H1 (cell line): ENCODE data around the gene RBM18. TPM values are rescaled to one million over a fixed set of nuclear protein-coding genes. Genes with fewer than 3 reads are reported as not detected.

Experiments
- CTCF ChIA-PET: fragments of 300-600 bp; sonication (Branson Sonifier 250); formaldehyde crosslinking; loops from one replicate; lab custom pipeline; 2021; ENCODE audit not compliant: partially characterized antibody; lab: Charles Lee
- POLR2A ChIA-PET: fragments of 300-600 bp; sonication (Branson Sonifier 250); formaldehyde crosslinking; loops from one replicate; lab custom pipeline; 2021; ENCODE audit warnings: inconsistent platforms; ENCODE audit not compliant: partially characterized antibody; lab: Charles Lee
- DNase-seq, 2 experiments: peaks; one replicate each; pipeline versions ENCODE4 v3.0.0 to v3.0.0-alpha.2; 2010 to 2022; ENCODE audit warnings: low spot score in 2 of 2, low read depth in 1 of 2, mixed read lengths in 1 of 2
- FAIRE-seq: peaks from 2 replicates; lab custom pipeline; 2011; peaks lifted over from hg19 to GRCh38; lab: Jason Lieb, UNC
- H2AFZ ChIP-seq: 2 replicates; pipeline ENCODE4 v1.8.1; 2012; ENCODE audit warnings: low read length, inconsistent platforms
- H2AK5ac ChIP-seq: 2 replicates; pipeline ENCODE4 v1.6.1; 2013; ENCODE audit warnings: low read depth, low read length
- H2BK120ac ChIP-seq: replicated peaks from 2 replicates; pipeline ENCODE3; 2013; ENCODE audit warnings: low read depth, low read length, inconsistent platforms
- H2BK12ac ChIP-seq: 2 replicates; pipeline ENCODE4 v1.6.1; 2013; ENCODE audit warnings: low read depth, low read length
- H2BK15ac ChIP-seq: 2 replicates; pipeline ENCODE4 v1.6.1; 2013; ENCODE audit warnings: low read length
- H2BK20ac ChIP-seq: 2 replicates; pipeline ENCODE4 v1.6.1; 2013; ENCODE audit warnings: low read length
- H2BK5ac ChIP-seq: 2 replicates; pipeline ENCODE4 v1.6.1; 2013; ENCODE audit warnings: low read depth, low read length
- H3K14ac ChIP-seq: 2 replicates; pipeline ENCODE4 v1.6.1; 2013; ENCODE audit warnings: inconsistent platforms; ENCODE audit not compliant: insufficient read length
- H3K18ac ChIP-seq: 2 replicates; pipeline ENCODE4 v1.6.1; 2013; ENCODE audit warnings: low read length; ENCODE audit errors: extremely low read depth
- H3K23ac ChIP-seq: 2 replicates; pipeline ENCODE4 v1.6.1; 2013; ENCODE audit warnings: inconsistent platforms; ENCODE audit not compliant: insufficient read length
- H3K23me2 ChIP-seq: 2 replicates; pipeline ENCODE4 v1.6.1; 2013; ENCODE audit warnings: low read depth, low read length
- H3K27ac ChIP-seq: 2 replicates; pipeline ENCODE4 v1.6.1; 2011; ENCODE audit warnings: low read depth, low read length, inconsistent platforms
- H3K27me3 ChIP-seq, 4 experiments: replicated peaks in 1 of 4; 1 replicate in 1 of 4; 2 replicates in 3 of 4; pipeline versions ENCODE4 v1.6.1 to v1.8.1; 2011 to 2013; ENCODE audit warnings: low read length in 3 of 4, mild to moderate bottlenecking in 3 of 4, inconsistent platforms in 2 of 4, mixed read lengths in 2 of 4, moderate library complexity in 1 of 4; ENCODE audit not compliant: control insufficient read depth in 3 of 4, insufficient read depth in 3 of 4; ENCODE audit errors: extremely low read depth in 1 of 4
- H3K36me3 ChIP-seq, 4 experiments: 2 replicates each; pipeline versions ENCODE4 v1.6.1 to v1.8.1; 2011 to 2013; ENCODE audit warnings: mild to moderate bottlenecking in 4 of 4, low read length in 3 of 4, moderate library complexity in 2 of 4, control low read depth in 1 of 4, inconsistent platforms in 1 of 4; ENCODE audit not compliant: insufficient read depth in 4 of 4, control insufficient read depth in 2 of 4
- H3K4ac ChIP-seq: replicated peaks from 2 replicates; pipeline ENCODE3; 2013; ENCODE audit warnings: low read length, low read depth, mixed read lengths, inconsistent platforms; ENCODE audit not compliant: insufficient read length
- H3K4me1 ChIP-seq, 4 experiments: replicated peaks in 1 of 4; 1 replicate in 1 of 4; 2 replicates in 3 of 4; pipeline versions ENCODE4 v1.6.1 to v1.8.1; 2011 to 2013; ENCODE audit warnings: low read length in 3 of 4, inconsistent platforms in 2 of 4, mixed read lengths in 1 of 4; ENCODE audit not compliant: insufficient read depth in 4 of 4, control insufficient read depth in 3 of 4
- H3K4me2 ChIP-seq, 2 experiments: 2 replicates each; pipeline versions ENCODE4 v1.6.1 to v1.8.1; 2011 to 2013; ENCODE audit warnings: low read depth in 2 of 2, low read length in 2 of 2, control low read depth in 1 of 2, inconsistent platforms in 1 of 2, mild to moderate bottlenecking in 1 of 2; ENCODE audit not compliant: insufficient read depth in 1 of 2
- H3K4me3 ChIP-seq, 4 experiments: fragments of 200-600, 300-600 bp in 1 of 4; sonication (generic), shearing (Covaris generic), sonication (Bioruptor Twin) in 1 of 4; 2 replicates each; pipeline versions ENCODE4 v1.5.1 to v1.8.1; 2011 to 2016; ENCODE audit warnings: low read length in 4 of 4, low read depth in 3 of 4, control low read depth in 2 of 4, inconsistent platforms in 2 of 4, mild to moderate bottlenecking in 2 of 4, mixed read lengths in 1 of 4, moderate library complexity in 1 of 4; ENCODE audit not compliant: insufficient read depth in 2 of 4; ENCODE audit errors: extremely low read depth in 1 of 4
- H3K56ac ChIP-seq: replicated peaks from 2 replicates; pipeline ENCODE3; 2013; ENCODE audit warnings: low read depth, mild to moderate bottlenecking, mixed read lengths, low read length, inconsistent platforms; ENCODE audit not compliant: insufficient read length
- H3K79me1 ChIP-seq: 2 replicates; pipeline ENCODE4 v1.6.1; 2013; ENCODE audit warnings: low read depth, low read length, control low read depth
- H3K79me2 ChIP-seq, 2 experiments: 2 replicates each; pipeline versions ENCODE4 v1.6.1 to v1.8.1; 2012 to 2013; ENCODE audit warnings: low read length in 2 of 2, mild to moderate bottlenecking in 2 of 2, inconsistent platforms in 1 of 2; ENCODE audit not compliant: insufficient read depth in 2 of 2, control insufficient read depth in 1 of 2
- H3K9ac ChIP-seq, 4 experiments: replicated peaks in 1 of 4; 1 replicate in 1 of 4; 2 replicates in 3 of 4; pipeline versions ENCODE4 v1.6.1 to v1.8.1; 2011 to 2013; ENCODE audit warnings: low read depth in 3 of 4, low read length in 3 of 4, control low read depth in 2 of 4, mild to moderate bottlenecking in 2 of 4, moderate library complexity in 2 of 4, inconsistent platforms in 1 of 4; ENCODE audit errors: extremely low read depth in 1 of 4
- H3K9me3 ChIP-seq, 2 experiments: 2 replicates each; pipeline versions ENCODE4 v1.6.1 to v1.8.1; 2012 to 2013; ENCODE audit warnings: mild to moderate bottlenecking in 2 of 2, moderate library complexity in 2 of 2, control low read depth in 1 of 2, inconsistent platforms in 1 of 2, low read depth in 1 of 2, low read length in 1 of 2, mixed read lengths in 1 of 2; ENCODE audit not compliant: insufficient read depth in 2 of 2
- H4K20me1 ChIP-seq, 2 experiments: replicated peaks in 1 of 2; 2 replicates each; pipeline versions ENCODE3 to v1.8.1; 2011 to 2013; ENCODE audit warnings: inconsistent platforms in 2 of 2, low read length in 2 of 2, mild to moderate bottlenecking in 1 of 2; ENCODE audit not compliant: insufficient read depth in 2 of 2, control insufficient read depth in 1 of 2
- H4K5ac ChIP-seq: 2 replicates; pipeline ENCODE4 v1.6.1; 2013; ENCODE audit warnings: low read length, low read depth, mixed read lengths, inconsistent platforms; ENCODE audit not compliant: insufficient read length
- H4K8ac ChIP-seq: 2 replicates; pipeline ENCODE4 v1.8.0; 2013; ENCODE audit warnings: mild to moderate bottlenecking, moderate library complexity, low read length, inconsistent platforms; ENCODE audit not compliant: insufficient read depth; ENCODE audit errors: extremely low read depth
- H4K91ac ChIP-seq: replicated peaks from 2 replicates; pipeline ENCODE3; 2013; ENCODE audit warnings: low read length, mixed read lengths, inconsistent platforms; ENCODE audit not compliant: insufficient read length
- CBX5 ChIP-seq: fragments of 300-800, 300-1000 bp; sonication (generic); IDR thresholded peaks from 2 replicates; pipeline ENCODE4 v1.7.1; 2016; ENCODE audit warnings: antibody characterized with exemption, low read length, low read depth
- CBX8 ChIP-seq: fragments of 300-800, 300-1000 bp; sonication (generic); IDR thresholded peaks from 2 replicates; pipeline ENCODE4 v1.7.1; 2016; ENCODE audit warnings: low read depth, low read length, borderline replicate concordance
- EZH2 ChIP-seq: fragments of 200-600 bp; sonication (generic); IDR thresholded peaks from 2 replicates; pipeline ENCODE4 v1.7.1; 2012; ENCODE audit warnings: low read depth, mild to moderate bottlenecking, moderate library complexity, low read length, inconsistent platforms; ENCODE audit not compliant: severe bottlenecking
- RNF2 ChIP-seq: fragments of 200-900, 300-1000 bp; sonication (generic); IDR thresholded peaks from 2 replicates; pipeline ENCODE4 v1.7.1; 2016; ENCODE audit warnings: borderline replicate concordance, low read depth, mild to moderate bottlenecking, antibody characterized with exemption, low read length; ENCODE audit not compliant: poor library complexity, severe bottlenecking; ENCODE audit errors: missing control alignments
- SUZ12 ChIP-seq: fragments of 200-600 bp; sonication (generic); IDR thresholded peaks from 2 replicates; pipeline ENCODE4 v1.6.1; 2012; ENCODE audit warnings: mild to moderate bottlenecking, inconsistent platforms, low read length, moderate library complexity, mixed read lengths
- TBP ChIP-seq: IDR thresholded peaks from 2 replicates; pipeline ENCODE4 v1.6.1; 2011; ENCODE audit warnings: low read depth, low read length, improper control_type of control experiment
- WGBS, 2 experiments: shearing (Covaris generic) in 1 of 2; methylation state at CpG; one replicate each; pipeline versions ENCODE4 v1.1.6 to v1.1.7; 2013 to 2015; ENCODE audit warnings: low lambda C conversion rate in 2 of 2, mixed read lengths in 2 of 2, inconsistent platforms in 1 of 2, low coverage in 1 of 2, missing lambda C conversion rate in 1 of 2; ENCODE audit not compliant: insufficient replicate concordance in 2 of 2, insufficient coverage in 1 of 2, insufficient read length in 1 of 2; ENCODE audit errors: extremely low coverage in 1 of 2, missing lambda C conversion rate in 1 of 2; 5-methylcytosine and 5-hydroxymethylcytosine counted together
- polyA plus RNA-seq, 7 experiments: library from polyadenylated mRNA; depleted of rRNA in 3 of 7; stranded (reverse) in 5 of 7; unstranded in 2 of 7; fragments of >200 nt in 5 of 7; fragments of 200-250 nt in 2 of 7; gene quantifications; 1 replicate in 5 of 7; 2 replicates in 1 of 7; 4 replicates in 1 of 7; pipeline versions ENCODE4 v1.2.1 to v1.2.3, GENCODE V29; 2011 to 2013; ENCODE audit warnings: missing spikeins in 2 of 7, mixed read lengths in 2 of 7
- total RNA-seq: library from RNA; stranded (reverse); fragmentation: NEBNext Ultra II Directional; extraction: Animal tissue kit (Norgen Biotek cat#: 25700); gene quantifications from 2 replicates; pipeline ENCODE4 v1.2.1, GENCODE V29; 2021

The RBM18 gene
- total and polyA plus RNA-seq, 2 of the 8 experiments (the other 6 are each of a cell fraction or from before 2014, with no cell fraction given), result 5.9 to 14.3 TPM

- Histone ChIP-seq H4K91ac (peak overlapping the region; percentile 22), H4K5ac (no peak overlapping the region), H3K4me3 (peak overlapping the region; percentile 8 to 59 (median 40); a peak in 7 of 8 replicates), H3K14ac (no peak overlapping the region), H2BK20ac (peak overlapping the region; percentile 89; the same call in 1 of the 2 replicates), H2BK120ac (no peak overlapping the region), H3K56ac (no peak overlapping the region), H3K23ac (no peak overlapping the region), H3K27me3 (peaks cover 92 to 100% (median 99%) of the 10 kb centered on the region in 4 experiments), H2AFZ (no peak overlapping the region), H4K8ac (peak overlapping the region; percentile 22; the same call in 1 of the 2 replicates), H2BK15ac (peak overlapping the region; percentile 50; the same call in 1 of the 2 replicates), H3K9me3 (no peaks in the 10 kb centered on the region), H2BK5ac (peak overlapping the region; percentile 52; the same call in 1 of the 2 replicates), H3K79me1 (no peaks in the 10 kb centered on the region; the same call in 1 of the 2 replicates), H3K4me1 (peaks cover 5 to 43% (median 33%) of the 10 kb centered on the region in 4 experiments), H3K79me2 (no peaks in the 10 kb centered on the region), H2BK12ac (peak overlapping the region; percentile 95), H3K9ac (peak overlapping the region in 1 of 4 experiments; percentile 36; a peak in 1 of 7 replicates), H3K18ac (peak overlapping the region; percentile 74), H4K20me1 (peaks cover 13 to 29% of the 10 kb centered on the region in 2 experiments), H3K23me2 (peaks cover 25% of the 10 kb centered on the region; the same call in 1 of the 2 replicates), H3K36me3 (no peaks in the 10 kb centered on the region; a peak in 1 of 8 replicates), H3K27ac (no peak overlapping the region), H3K4me2 (peak overlapping the region; percentile 80 to 87), H2AK5ac (0 out of 2 replicates have a peak overlapping the region, but pooled peaks have one; percentile 18), H3K4ac (no peak overlapping the region)
- ChIA-PET POLR2A (interaction anchor here (0.5 kb wide), 1 partner anchor 651 kb away, joined by 3 read pairs; no protein-coding TSS in a partner anchor), CTCF (interaction anchor here (1.0 to 1.5 kb wide), 2 partner anchors 61 to 75 kb away, joined by 3 to 4 read pairs; partner anchors contain the start of gene NDUFA8)
- 4% methylated on average over 57 of the region's 57 CpGs; no CpG with 5 or more reads in 1 of the 2 experiments for WGBS, 2 experiments
- FAIRE-seq, result no peak
- DNase-seq, result peak in 1 of 2 experiments; percentile 69
- TF ChIP-seq EZH2, result peak; percentile 96
- TF ChIP-seq SUZ12, result peak; percentile 93
- peak; percentile 100 for TF ChIP-seq RNF2
- no peak for TF ChIP-seq CBX5
- TF ChIP-seq TBP, result no peak
- peak; percentile 100 for TF ChIP-seq CBX8
Measured at GRCh38 chr9:122219856-122220672, 44.6 kb downstream of the RBM18 start.
